GM19455 (cell line): ENCODE results near the gene KRTAP10-8.
"Not testable (repeated sequence)": the region's sequence is repeated elsewhere in the genome, so short reads cannot be mapped to it uniquely, and the experiment has no call there.

Experiments
- ATAC-seq: cut with Tn5 transposase; IDR thresholded peaks from one replicate; pipeline ENCODE4 v1.9.1; 2021; ENCODE audit not compliant: unreplicated experiment

KRTAP10-8 gene

GRCh38 chr21:44643741-44644310, 31.9 kb downstream of the KRTAP10-8 start:
- no peak for ATAC-seq

- ATAC-seq: no peak
Observed at GRCh38 chr21:44644878-44645277, 33.0 kb downstream of the KRTAP10-8 start.

GRCh38 chr21:44646366-44647221, 34.7 kb downstream of the KRTAP10-8 start, which contains the start of gene KRTAP10-11:
Gene KRTAP10-11, plus strand, starts transcription at chr21:44646414. Its CDS starts 45 bp downstream, at chr21:44646459.
- not testable (repeated sequence) for ATAC-seq

- no peak for ATAC-seq
Observed at GRCh38 chr21:44647222-44647552, 35.3 kb downstream of the KRTAP10-8 start.

GRCh38 chr21:44648557-44649311, 36.9 kb downstream of the KRTAP10-8 start:
- ATAC-seq: no peak

GRCh38 chr21:44649521-44650100, 37.7 kb downstream of the KRTAP10-8 start:
- ATAC-seq: no peak

GRCh38 chr21:44650265-44650972, 38.5 kb downstream of the KRTAP10-8 start:
- ATAC-seq: no peak

GRCh38 chr21:44650973-44651675, 39.2 kb downstream of the KRTAP10-8 start:
- no peak for ATAC-seq

- ATAC-seq: no peak
Observed at GRCh38 chr21:44653123-44653522, 41.2 kb downstream of the KRTAP10-8 start.

GRCh38 chr21:44653656-44654575, 42.0 kb downstream of the KRTAP10-8 start:
- no peak for ATAC-seq

GRCh38 chr21:44654576-44655175, 42.8 kb downstream of the KRTAP10-8 start, which contains the start of gene KRTAP12-4:
Gene KRTAP12-4, minus strand, starts transcription at chr21:44654659. Its CDS starts 45 bp downstream, at chr21:44654614.
- no peak for ATAC-seq

GRCh38 chr21:44656868-44657267, 45.0 kb downstream of the KRTAP10-8 start:
- no peak for ATAC-seq

- ATAC-seq: no peak
Observed at GRCh38 chr21:44657635-44658540, 46.0 kb downstream of the KRTAP10-8 start, which contains the start of gene KRTAP12-3. Gene KRTAP12-3, plus strand, starts transcription at chr21:44657932. Its CDS starts 48 bp downstream, at chr21:44657980.

- no peak for ATAC-seq
Observed at GRCh38 chr21:44658541-44658910, 46.6 kb downstream of the KRTAP10-8 start.

- ATAC-seq: no peak
Observed at GRCh38 chr21:44658913-44659595, 47.2 kb downstream of the KRTAP10-8 start.

- not testable (repeated sequence) for ATAC-seq
Observed at GRCh38 chr21:44661567-44661966, 49.7 kb downstream of the KRTAP10-8 start.
